ENCODE measurements around the gene DNAJC8.

The DNAJC8 gene

GRCh38 chr1:28232558-28233263, at the start of gene DNAJC8:
Gene DNAJC8, minus strand, starts transcription at chr1:28233029. Its CDS starts 31 bp downstream, at chr1:28232998.
- DNase-seq: peak; percentile 97

GRCh38 chr1:28281608-28282425, 49.0 kb upstream of the DNAJC8 start:
- no peak for DNase-seq

- no peak for DNase-seq
These were observed 48.1 kb upstream of the DNAJC8 start for GRCh38 chr1:28280977-28281381.

GRCh38 chr1:28280501-28280900, 47.7 kb upstream of the DNAJC8 start:
- DNase-seq: no peak

GRCh38 chr1:28279721-28280120, 46.9 kb upstream of the DNAJC8 start:
- no peak for DNase-seq

- no peak for DNase-seq
These were observed 45.9 kb upstream of the DNAJC8 start for GRCh38 chr1:28278763-28279162.

- no peak for DNase-seq
These were observed 40.5 kb upstream of the DNAJC8 start for GRCh38 chr1:28273216-28273860.

- no peak for DNase-seq
These were observed 39.5 kb upstream of the DNAJC8 start for GRCh38 chr1:28272215-28272852.

GRCh38 chr1:28269529-28269928, 36.7 kb upstream of the DNAJC8 start:
- DNase-seq: no peak

GRCh38 chr1:28267633-28268032, 34.8 kb upstream of the DNAJC8 start:
- no peak for DNase-seq

GRCh38 chr1:28266920-28267322, 34.1 kb upstream of the DNAJC8 start:
- no peak for DNase-seq

GRCh38 chr1:28265577-28265976, 32.7 kb upstream of the DNAJC8 start:
- DNase-seq: no peak

- DNase-seq: no peak
These were observed 32.1 kb upstream of the DNAJC8 start for GRCh38 chr1:28264897-28265296.

GRCh38 chr1:28260803-28261174, 28.0 kb upstream of the DNAJC8 start:
- no peak for DNase-seq

GRCh38 chr1:28259934-28260802, 27.3 kb upstream of the DNAJC8 start:
- peak; percentile 93 for DNase-seq

- DNase-seq: peak; percentile 99
These were observed 26.6 kb upstream of the DNAJC8 start, which contains the start of gene SESN2 for GRCh38 chr1:28259252-28259933. Gene SESN2, plus strand, starts transcription at chr1:28259518. Its CDS starts 330 bp downstream, at chr1:28259848.

GRCh38 chr1:28258628-28259251, 25.9 kb upstream of the DNAJC8 start:
- no peak for DNase-seq

- no peak for DNase-seq
These were observed 24.9 kb upstream of the DNAJC8 start for GRCh38 chr1:28257736-28258135.

- no peak for DNase-seq
These were observed 23.5 kb upstream of the DNAJC8 start for GRCh38 chr1:28256197-28256827.

- DNase-seq: no peak
These were observed 17.1 kb upstream of the DNAJC8 start for GRCh38 chr1:28249866-28250295.

All from eye (tissue), 1 donor.